Left lobe of liver (tissue), 2 donors: ENCODE data around the gene PRXL2B. TPM values are rescaled to one million over a fixed set of nuclear protein-coding genes. Genes with fewer than 3 reads are reported as not detected.
"Not testable (repeated sequence)": the region's sequence is repeated elsewhere in the genome, so short reads cannot be mapped to it uniquely, and the experiment has no call there.

ENCODE experiments used
- ATAC-seq: fragments of 200-7000 bp; cut with Tn5 transposase; one replicate; pipeline ENCODE4 v1.9.1; 2020; ENCODE audit warnings: mild to moderate bottlenecking, moderate library complexity
- DNase-seq: peaks from one replicate; pipeline ENCODE4 v3.0.0-alpha.2; 2020; ENCODE audit warnings: low spot score
- total RNA-seq: library from RNA; stranded (reverse); gene quantifications from one replicate; pipeline ENCODE4 v1.2.1, GENCODE V29; 2021
- donor health status: DM: no; HTN: no; CAD: no; lungs with moderate emphysema.
- donor health status: DM: no; HTN: yes; CAD: no.

Gene PRXL2B
- total RNA-seq, 1 donor from 2014 or later, result 9.9 TPM

- DNase-seq (no peak), ATAC-seq (peak; percentile 33)
These were observed 24.4 kb upstream of the PRXL2B start for GRCh38 chr1:2561898-2562895.

DNA sequence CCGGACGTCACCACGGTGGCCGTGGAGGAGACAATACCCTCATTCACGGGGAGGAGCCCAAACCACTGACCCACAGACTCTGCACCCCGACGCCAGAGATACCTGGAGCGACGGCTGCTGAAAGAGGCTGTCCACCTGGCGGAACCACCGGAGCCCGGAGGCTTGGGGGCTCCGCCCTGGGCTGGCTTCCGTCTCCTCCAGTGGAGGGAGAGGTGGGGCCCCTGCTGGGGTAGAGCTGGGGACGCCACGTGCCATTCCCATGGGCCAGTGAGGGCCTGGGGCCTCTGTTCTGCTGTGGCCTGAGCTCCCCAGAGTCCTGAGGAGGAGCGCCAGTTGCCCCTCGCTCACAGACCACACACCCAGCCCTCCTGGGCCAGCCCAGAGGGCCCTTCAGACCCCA, 23.4 kb upstream of the PRXL2B start:
- DNase-seq (no peak), ATAC-seq (no peak)

- DNase-seq (no peak), ATAC-seq (no peak)
These were observed 22.4 kb upstream of the PRXL2B start for GRCh38 chr1:2564006-2564814.

DNA sequence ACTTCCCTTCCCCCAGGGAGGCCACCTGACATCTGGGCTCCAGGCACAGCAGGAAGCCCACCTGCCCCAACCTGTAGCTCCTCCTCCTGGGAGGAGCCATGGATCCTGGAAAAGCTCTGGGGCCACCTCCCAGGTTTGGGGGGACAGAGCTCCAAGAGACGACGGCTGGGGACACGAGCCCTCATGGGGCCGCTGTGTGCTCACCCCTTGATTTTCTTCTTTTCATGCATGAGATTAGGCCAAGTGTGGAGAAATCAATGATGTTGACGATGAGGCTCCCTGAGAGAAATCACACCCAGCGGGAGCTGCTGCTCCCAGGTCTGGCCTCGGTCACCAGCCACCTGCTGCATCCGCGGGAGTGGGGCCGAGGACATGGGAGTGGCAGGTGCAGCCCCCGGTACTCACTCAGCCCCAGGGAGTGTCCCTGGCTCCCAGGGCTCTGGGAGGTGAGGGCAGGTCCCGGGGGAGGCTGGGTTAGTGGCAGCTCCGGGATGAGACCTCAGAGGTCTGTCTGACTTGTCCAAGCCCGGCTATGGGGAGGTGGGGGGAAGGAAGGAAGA, 21.7 kb upstream of the PRXL2B start:
- ATAC-seq, result no peak
- DNase-seq, result no peak

DNA sequence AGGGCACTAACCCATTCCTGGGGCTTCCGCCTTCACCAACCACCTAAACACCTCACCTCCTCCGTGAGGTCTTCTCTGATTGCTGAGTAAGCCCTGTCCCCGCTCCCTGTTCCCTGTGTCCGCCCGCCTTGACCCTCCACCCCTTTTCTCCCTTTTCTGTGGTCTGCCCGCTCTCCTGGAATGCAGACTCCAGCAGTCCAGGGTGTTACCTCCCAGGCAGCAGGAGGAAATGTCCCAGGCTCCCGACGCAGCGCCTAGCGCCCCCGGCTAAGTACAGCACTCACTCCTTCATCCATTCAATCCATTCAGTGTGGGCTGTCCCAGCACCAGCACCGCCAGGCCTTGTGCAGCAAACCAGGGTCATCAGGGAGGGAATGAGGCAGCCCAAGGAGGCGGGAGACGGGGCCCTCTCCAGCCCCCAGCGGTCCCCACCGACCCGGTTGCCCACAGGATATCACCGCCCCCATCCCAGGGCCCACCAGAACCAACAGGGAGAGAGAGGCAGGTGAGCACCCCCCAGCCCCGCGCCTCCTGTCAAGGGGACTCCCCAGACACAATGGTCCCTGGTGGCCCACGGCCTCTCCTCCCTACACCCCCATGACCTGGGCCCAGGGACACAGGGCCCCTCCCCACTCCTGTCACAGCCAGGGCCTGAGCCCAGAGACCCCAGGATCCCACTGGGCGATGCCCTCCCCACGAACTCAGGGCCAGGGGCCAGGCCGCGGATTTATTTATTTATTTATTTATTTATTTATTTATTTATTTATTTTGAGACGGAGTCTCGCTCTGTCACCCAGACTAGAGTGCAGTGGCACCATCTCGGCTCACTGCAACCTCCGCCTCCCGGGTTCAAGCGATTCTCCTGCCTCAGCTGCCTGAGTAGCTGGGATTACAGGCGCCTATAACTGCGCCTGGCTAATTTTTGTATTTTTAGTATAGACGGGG, 20.2 kb upstream of the PRXL2B start:
- DNase-seq, result no peak
- no peak for ATAC-seq

GRCh38 chr1:2567083-2567679, 19.4 kb upstream of the PRXL2B start:
- no peak for DNase-seq
- ATAC-seq, result no peak

DNA sequence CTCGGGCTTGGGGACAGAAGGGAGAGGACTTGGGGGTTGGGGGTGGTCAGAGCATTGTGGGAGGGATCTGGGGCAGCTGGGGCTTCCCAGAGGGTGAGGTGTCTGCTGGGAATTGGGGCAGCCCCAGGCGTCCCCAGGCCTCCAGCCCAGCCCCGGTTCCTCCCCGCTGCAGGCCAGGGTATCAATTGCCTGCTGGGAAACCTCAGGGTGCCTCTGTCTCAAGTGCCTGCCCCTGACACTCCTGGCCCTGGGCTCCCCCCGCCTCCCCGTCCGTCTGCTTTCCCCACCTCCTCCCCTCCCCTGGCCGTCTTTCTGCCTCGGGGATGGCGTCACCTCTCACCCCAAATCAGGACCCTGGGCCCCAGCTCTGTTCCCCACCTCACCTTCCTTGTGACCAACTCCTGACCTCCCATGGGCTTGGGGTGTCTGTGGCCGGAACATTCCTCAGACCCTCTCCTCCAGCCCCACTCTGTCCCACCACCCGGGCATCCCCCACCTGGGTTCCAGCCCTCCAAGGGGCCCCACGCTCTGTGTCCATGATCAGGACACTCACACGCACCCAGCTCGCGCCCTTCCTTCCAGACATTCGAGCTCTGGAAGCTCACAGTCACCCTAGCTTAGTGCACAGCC, 18.3 kb upstream of the PRXL2B start:
- DNase-seq, ATAC-seq: not testable (repeated sequence)

GRCh38 chr1:2569060-2569459, 17.5 kb upstream of the PRXL2B start:
- DNase-seq, result no peak
- no peak for ATAC-seq

DNA sequence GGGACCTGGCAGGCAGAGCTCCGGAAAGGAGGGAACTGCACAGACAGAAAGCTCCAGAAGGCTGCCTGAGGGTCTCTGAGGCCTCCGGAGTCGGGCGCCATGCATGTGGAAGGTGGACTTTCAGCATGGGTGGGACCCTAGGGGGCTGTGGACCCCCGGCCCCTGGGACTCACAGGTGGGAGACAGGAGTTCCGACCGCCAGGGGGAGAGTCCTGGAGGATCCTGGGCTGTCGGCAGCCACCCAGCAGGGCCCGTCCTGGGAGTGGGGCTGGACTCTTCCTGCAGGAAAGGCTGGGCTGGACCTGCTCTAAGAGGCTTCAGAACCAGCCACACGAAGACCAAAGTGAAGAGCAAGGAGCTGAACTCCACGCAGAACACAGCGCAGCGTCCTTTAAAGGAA, 16.9 kb upstream of the PRXL2B start:
- DNase-seq, ATAC-seq: not testable (repeated sequence)

GRCh38 chr1:2570332-2570731, 16.2 kb upstream of the PRXL2B start:
- DNase-seq (no peak), ATAC-seq (no peak)

DNA sequence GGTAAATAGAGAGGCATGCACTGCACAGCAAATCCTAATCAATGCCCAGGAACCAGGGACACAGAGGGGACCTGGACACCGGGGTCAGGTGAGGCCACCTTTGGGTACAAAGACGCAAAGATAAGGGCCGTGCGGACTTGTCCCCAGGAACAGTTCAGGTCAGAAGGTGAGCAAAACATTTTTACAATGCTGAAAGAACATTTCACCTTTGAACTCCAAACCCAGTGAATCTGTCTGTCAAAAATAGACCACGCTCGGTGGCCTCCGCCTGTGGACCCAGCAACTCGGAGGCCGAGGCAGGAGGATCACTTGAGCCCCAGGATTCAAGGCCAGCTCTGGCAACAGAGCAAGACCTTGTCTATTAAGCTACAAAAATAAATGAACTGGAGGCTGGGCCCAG, 15.2 kb upstream of the PRXL2B start:
- ATAC-seq, result no peak
- no peak for DNase-seq

DNA sequence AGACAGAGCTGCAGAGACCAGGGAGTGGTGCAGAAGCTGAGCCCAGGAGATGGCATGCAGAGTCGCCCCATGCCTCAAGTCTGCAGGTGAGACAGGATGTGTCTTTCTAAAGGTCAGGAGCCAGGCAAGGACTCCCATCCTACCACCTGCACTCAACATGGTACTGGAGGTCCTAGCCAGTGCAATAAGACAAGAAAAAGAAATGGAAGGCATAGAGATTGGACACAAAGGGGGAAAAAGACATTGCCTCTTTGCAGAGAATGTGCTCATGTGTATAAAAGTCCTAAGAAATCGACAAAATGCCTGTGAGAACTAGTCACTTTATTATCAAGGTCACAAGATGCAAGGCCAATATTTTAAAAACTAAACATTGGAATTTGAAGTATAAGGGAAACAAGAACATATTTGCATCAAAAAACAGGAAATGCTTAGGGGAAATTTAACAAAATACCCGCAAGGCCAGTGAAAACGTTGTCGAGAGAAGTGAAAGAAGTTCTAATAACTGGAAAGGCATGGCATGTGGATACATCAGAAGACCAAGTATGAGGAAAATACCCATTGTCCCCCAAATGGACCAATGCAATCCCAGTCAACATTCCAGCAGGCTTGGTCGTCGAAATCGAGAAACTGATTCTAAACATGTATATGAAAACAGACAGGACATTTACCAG, 13.2 kb upstream of the PRXL2B start:
- no peak for ATAC-seq

GRCh38 chr1:2574350-2574749, 12.2 kb upstream of the PRXL2B start:
- ATAC-seq, result no peak
- no peak for DNase-seq

More for the DNA sequence above, 13.2 kb upstream of the PRXL2B start:
- DNase-seq, result no peak

DNA sequence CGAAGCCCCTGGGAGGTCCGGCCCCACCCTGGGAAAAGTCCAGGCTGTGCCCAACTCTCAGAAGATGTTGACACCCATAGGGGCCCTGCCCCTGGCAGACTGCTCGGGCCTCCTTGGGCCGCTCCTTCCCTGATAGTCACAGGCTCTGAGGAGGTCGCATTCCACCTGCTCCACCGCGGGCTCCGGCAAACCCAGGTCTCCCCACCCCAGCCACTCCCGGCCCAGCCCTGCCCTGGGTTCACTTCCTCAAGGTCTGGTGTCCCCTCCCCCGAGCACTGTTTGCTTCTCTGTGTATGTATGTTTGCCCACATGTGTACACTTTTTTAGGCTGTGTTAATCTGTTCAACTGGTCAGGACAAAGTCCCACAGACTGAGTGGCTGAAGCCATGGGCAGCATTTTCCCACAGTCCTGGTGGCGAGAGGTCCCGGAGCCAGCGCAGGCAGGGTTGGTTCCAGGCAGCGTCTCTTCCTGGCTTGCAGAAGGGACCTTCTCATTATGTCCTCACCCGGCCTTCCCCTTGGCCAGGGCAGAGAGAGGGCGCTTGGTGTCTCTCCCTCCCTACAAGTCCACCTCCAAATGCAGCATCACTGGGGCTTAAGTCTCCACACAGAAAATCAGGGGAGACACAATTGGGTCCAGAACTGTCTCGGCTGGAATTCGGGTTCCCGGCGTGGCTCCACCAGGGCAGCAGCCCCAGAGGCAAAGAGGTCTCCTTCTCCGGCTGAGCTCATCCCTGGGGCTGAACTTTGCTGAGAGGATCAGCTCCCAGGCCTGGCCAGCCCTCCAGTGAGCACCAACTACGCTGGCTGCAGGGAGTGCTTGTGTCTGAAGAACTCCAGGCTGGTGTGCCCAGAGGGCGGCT, 10.5 kb upstream of the PRXL2B start:
- ATAC-seq, result peak; percentile 82
- DNase-seq, result peak; percentile 72

- not testable (repeated sequence) for DNase-seq, ATAC-seq
These were observed 9.0 kb upstream of the PRXL2B start for GRCh38 chr1:2577565-2578075.

DNA sequence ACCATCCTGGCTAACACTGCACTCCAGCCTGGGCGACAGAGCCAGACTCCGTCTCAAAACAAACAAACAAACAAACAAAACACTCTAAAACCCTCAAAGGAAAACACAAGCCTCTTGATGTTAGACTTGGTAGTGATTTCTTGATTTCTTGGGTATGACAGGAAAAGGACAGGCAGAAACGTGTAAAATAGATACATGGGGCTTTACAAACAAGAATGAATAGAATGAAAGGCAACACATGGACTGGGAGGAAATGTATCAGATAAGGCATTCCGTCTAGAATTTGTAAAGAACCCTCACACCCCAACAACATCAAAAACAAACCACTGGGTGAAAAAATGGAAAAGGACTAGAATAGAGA, 7.8 kb upstream of the PRXL2B start:
- no peak for DNase-seq
- no peak for ATAC-seq

GRCh38 chr1:2580691-2581090, 5.9 kb upstream of the PRXL2B start:
- no peak for ATAC-seq
- no peak for DNase-seq

- ATAC-seq, result no peak
- no peak for DNase-seq
These were observed 4.2 kb upstream of the PRXL2B start for GRCh38 chr1:2582391-2582790.
